ENCODE measurements around the gene GCNA.
"Not testable (repeated sequence)": the region's sequence is repeated elsewhere in the genome, so short reads cannot be mapped to it uniquely, and the experiment has no call there.

Gene GCNA

GRCh38 chrX:71632923-71633657, 54.9 kb downstream of the GCNA start:
- Mint-ChIP-seq H3K4me1 (ENCODE audit: low read depth) (peaks cover 23% of the 10 kb centered on the region), H3K4me3 (no peak overlapping the region), H3K36me3 (ENCODE audit: low read depth) (no peaks in the 10 kb centered on the region), H3K27me3 (ENCODE audit: low read depth) (no peaks in the 10 kb centered on the region), H3K27ac (no peak overlapping the region), H3K9me3 (no peaks in the 10 kb centered on the region)

DNA sequence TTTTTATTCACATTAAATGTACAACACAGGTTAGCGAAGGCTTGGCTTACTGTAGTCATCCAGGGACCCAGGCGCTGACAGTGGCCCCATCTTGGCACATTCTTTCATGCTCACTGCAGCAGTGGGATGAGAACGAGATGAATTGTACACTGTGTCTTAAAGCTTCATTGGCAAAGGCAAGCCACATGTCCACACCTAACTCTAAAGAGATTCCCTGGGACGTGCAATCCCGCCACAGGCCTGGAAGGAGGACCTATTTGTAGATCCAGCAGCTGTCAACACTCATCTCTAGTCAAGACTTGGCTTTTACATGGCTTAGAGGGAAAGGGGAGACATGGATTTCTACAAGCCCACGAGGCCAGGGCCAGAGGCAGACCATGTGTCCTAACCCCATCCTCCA, 56.1 kb downstream of the GCNA start:
- Mint-ChIP-seq H3K36me3 (ENCODE audit: low read depth) (no peaks in the 10 kb centered on the region), H3K4me1 (ENCODE audit: low read depth) (peaks cover 20% of the 10 kb centered on the region), H3K27ac (no peak overlapping the region), H3K4me3 (no peak overlapping the region), H3K9me3 (no peaks in the 10 kb centered on the region), H3K27me3 (ENCODE audit: low read depth) (no peaks in the 10 kb centered on the region)

- Mint-ChIP-seq H3K4me3 (peak overlapping the region; percentile 4), H3K27me3 (ENCODE audit: low read depth) (no peaks in the 10 kb centered on the region), H3K27ac (peak overlapping the region; percentile 73), H3K4me1 (ENCODE audit: low read depth) (peaks cover 20% of the 10 kb centered on the region), H3K9me3 (no peaks in the 10 kb centered on the region), H3K36me3 (ENCODE audit: low read depth) (peaks cover 3% of the 10 kb centered on the region)
These were observed 58.4 kb downstream of the GCNA start for GRCh38 chrX:71636438-71637252.

GRCh38 chrX:71637253-71637618, 59.0 kb downstream of the GCNA start:
- Mint-ChIP-seq H3K27ac (peak overlapping the region; percentile 73), H3K4me1 (ENCODE audit: low read depth) (peaks cover 20% of the 10 kb centered on the region), H3K36me3 (ENCODE audit: low read depth) (peaks cover 3% of the 10 kb centered on the region), H3K27me3 (ENCODE audit: low read depth) (no peaks in the 10 kb centered on the region), H3K9me3 (no peaks in the 10 kb centered on the region), H3K4me3 (peak overlapping the region; percentile 4)

DNA sequence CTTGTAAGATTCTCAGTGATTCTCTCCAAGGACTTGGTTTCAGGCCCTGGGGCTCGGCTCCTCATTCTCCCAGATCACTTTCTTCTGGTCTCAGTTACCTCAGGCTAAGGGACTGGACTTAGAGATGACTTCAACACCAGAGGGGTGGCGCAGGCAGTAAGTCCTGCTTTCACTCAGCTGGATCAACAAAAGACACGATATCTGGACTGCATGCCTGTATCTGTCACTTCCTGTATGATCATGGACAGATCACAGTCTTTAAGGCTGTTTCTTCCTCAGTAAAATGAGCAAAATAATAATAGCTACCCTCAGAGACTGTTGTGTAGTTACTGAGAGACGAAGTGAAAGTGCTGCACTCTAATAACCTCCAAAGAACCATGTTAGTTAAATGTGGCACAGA, 59.6 kb downstream of the GCNA start:
- Mint-ChIP-seq H3K27me3 (ENCODE audit: low read depth) (no peaks in the 10 kb centered on the region), H3K4me1 (ENCODE audit: low read depth) (peaks cover 20% of the 10 kb centered on the region), H3K4me3 (no peak overlapping the region), H3K27ac (no peak overlapping the region), H3K9me3 (no peaks in the 10 kb centered on the region), H3K36me3 (ENCODE audit: low read depth) (peaks cover 3% of the 10 kb centered on the region)

DNA sequence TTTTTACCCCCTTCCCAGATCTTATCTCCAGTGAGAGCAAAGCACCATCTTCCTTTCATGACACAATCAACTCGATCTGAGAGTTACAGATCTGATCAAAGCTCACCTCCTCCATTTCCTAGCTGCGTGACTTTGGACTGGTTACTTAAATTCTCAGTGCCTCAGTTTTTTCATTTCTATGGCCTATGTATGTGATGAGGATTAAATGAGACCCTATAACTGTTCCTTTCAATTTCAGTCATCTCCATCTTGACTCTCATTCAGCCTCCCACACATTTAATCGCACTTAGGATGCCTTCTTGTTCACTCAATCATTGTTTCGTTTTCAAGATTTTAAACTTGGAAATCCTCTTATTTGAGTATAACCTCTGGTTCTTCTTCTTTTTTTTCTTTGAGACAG, 60.2 kb downstream of the GCNA start:
- Mint-ChIP-seq H3K9me3 (no peaks in the 10 kb centered on the region), H3K4me3 (no peak overlapping the region), H3K27me3 (ENCODE audit: low read depth) (no peaks in the 10 kb centered on the region), H3K27ac (no peak overlapping the region), H3K4me1 (ENCODE audit: low read depth) (peaks cover 17% of the 10 kb centered on the region), H3K36me3 (ENCODE audit: low read depth) (peaks cover 4% of the 10 kb centered on the region)

GRCh38 chrX:71640002-71640401, 61.8 kb downstream of the GCNA start:
- Mint-ChIP-seq H3K4me1 (ENCODE audit: low read depth) (peaks cover 17% of the 10 kb centered on the region), H3K4me3 (no peak overlapping the region), H3K27me3 (ENCODE audit: low read depth) (no peaks in the 10 kb centered on the region), H3K27ac (no peak overlapping the region), H3K36me3 (ENCODE audit: low read depth) (peaks cover 4% of the 10 kb centered on the region), H3K9me3 (no peaks in the 10 kb centered on the region)

GRCh38 chrX:71644406-71644805, 66.2 kb downstream of the GCNA start:
- H3K27me3 Mint-ChIP-seq (ENCODE audit: low read depth); H3K27ac Mint-ChIP-seq; H3K36me3 Mint-ChIP-seq (ENCODE audit: low read depth); H3K4me3 Mint-ChIP-seq; H3K4me1 Mint-ChIP-seq (ENCODE audit: low read depth); H3K9me3 Mint-ChIP-seq: not testable (repeated sequence)

DNA sequence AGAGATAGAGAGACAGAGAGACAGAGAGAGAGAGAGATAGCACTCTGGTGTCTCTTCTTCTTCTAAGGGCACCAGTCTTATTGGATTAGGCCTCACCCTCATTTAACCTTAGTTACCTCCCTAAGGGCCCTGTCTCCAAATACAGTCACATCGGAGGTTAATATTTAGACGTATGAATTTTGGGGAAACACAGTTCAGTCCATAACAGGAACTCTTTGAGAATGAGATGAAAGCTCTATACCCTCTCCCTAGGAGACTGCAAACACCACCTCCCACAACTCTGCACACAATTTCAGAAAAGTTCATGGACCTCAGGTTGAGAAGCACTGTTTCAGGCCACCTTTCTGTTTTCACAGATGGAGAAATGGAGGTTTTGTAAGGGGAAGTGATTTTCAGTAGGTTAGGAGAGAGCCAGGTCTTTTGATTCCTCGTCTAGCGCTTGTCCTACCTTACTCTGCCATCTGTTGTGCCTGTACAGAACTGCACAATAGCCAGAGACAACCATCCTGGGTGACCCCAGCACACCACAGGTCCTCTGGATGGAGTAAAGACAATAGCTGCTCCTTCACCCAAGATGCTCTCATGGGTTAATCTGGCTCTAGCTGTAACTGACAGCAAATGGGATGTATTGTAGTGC, 72.2 kb downstream of the GCNA start:
- H3K9me3 Mint-ChIP-seq: no peaks in the 10 kb centered on the region
- H3K4me1 Mint-ChIP-seq (ENCODE audit: low read depth): peaks cover 18% of the 10 kb centered on the region
- no peaks in the 10 kb centered on the region for H3K36me3 Mint-ChIP-seq (ENCODE audit: low read depth)
- no peak overlapping the region for H3K4me3 Mint-ChIP-seq
- H3K27me3 Mint-ChIP-seq (ENCODE audit: low read depth): peaks cover 4% of the 10 kb centered on the region
- no peak overlapping the region for H3K27ac Mint-ChIP-seq

DNA sequence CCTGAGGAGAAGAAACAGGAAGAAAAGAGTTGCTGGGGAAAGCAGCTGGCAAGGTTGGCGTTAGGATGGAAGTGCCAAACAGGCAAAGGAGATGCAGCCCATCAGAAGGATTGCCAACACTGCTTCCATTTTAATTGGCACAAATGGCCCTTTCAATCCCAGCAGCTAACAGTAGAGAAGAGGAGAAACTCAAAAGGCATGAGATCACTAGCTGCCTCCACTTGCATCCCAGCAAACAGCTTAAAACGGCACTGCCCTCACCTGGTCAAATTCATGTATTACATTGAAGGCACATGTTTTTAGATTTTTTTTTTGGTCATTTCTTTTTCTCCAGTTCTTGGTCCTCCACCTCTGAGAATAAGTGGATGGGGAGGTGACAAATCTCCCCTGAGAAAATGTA, 74.2 kb downstream of the GCNA start:
- Mint-ChIP-seq H3K27me3 (ENCODE audit: low read depth) (peaks cover 12% of the 10 kb centered on the region), H3K27ac (no peak overlapping the region), H3K9me3 (no peaks in the 10 kb centered on the region), H3K4me3 (no peak overlapping the region), H3K4me1 (ENCODE audit: low read depth) (peaks cover 23% of the 10 kb centered on the region), H3K36me3 (ENCODE audit: low read depth) (no peaks in the 10 kb centered on the region)

DNA sequence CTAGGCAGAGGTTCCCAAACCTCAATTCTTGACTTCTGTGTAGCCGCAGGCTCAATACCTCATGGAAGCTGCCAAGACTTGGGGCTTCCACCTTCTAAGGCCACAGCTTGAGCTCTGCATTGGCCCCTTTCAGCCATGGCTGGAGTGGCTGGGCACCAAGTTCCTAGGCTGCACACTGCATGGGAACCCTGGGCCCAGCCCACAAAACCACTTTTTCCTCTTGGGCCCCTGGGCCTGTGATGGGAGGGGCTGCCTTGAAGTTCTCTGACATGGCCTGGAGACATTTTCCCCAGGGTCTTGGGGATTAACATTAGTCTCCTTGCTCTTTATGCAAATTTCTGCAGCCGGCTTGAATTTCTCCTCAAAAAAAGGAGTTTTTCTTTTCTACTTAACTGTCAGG, 75.1 kb downstream of the GCNA start:
- H3K27me3 Mint-ChIP-seq (ENCODE audit: low read depth): peaks cover 12% of the 10 kb centered on the region
- H3K27ac Mint-ChIP-seq: no peak overlapping the region
- no peaks in the 10 kb centered on the region for H3K9me3 Mint-ChIP-seq
- H3K4me3 Mint-ChIP-seq: no peak overlapping the region
- peaks cover 23% of the 10 kb centered on the region for H3K4me1 Mint-ChIP-seq (ENCODE audit: low read depth)
- H3K36me3 Mint-ChIP-seq (ENCODE audit: low read depth): no peaks in the 10 kb centered on the region

DNA sequence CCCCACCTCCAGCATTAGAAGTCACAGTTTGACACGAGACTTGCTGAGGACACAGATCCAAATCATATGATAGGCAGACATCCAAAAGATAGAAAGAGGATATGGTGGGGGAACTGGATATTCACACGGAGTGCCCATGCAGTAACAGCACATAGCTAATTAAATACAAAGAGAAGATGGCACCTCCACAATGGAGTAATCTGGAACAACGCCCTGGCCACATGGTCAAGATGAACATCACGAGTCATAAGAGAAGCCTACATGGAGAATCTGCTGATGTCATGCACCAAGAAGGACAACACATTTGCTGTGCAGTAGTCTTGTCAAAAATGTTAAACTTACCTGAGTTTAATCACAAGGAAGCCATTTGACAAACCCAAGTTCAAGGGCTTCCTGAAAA, 79.0 kb downstream of the GCNA start:
- H3K4me1 Mint-ChIP-seq (ENCODE audit: low read depth): peaks cover 7% of the 10 kb centered on the region
- H3K36me3 Mint-ChIP-seq (ENCODE audit: low read depth): no peaks in the 10 kb centered on the region
- H3K9me3 Mint-ChIP-seq: no peaks in the 10 kb centered on the region
- no peak overlapping the region for H3K4me3 Mint-ChIP-seq
- H3K27ac Mint-ChIP-seq: no peak overlapping the region
- H3K27me3 Mint-ChIP-seq (ENCODE audit: low read depth): peaks cover 12% of the 10 kb centered on the region

GRCh38 chrX:71659342-71659741, 81.1 kb downstream of the GCNA start:
- H3K27me3 Mint-ChIP-seq (ENCODE audit: low read depth): peaks cover 11% of the 10 kb centered on the region
- no peaks in the 10 kb centered on the region for H3K9me3 Mint-ChIP-seq
- H3K4me1 Mint-ChIP-seq (ENCODE audit: low read depth): peaks cover 19% of the 10 kb centered on the region
- no peak overlapping the region for H3K4me3 Mint-ChIP-seq
- H3K36me3 Mint-ChIP-seq (ENCODE audit: low read depth): no peaks in the 10 kb centered on the region
- H3K27ac Mint-ChIP-seq: no peak overlapping the region

DNA sequence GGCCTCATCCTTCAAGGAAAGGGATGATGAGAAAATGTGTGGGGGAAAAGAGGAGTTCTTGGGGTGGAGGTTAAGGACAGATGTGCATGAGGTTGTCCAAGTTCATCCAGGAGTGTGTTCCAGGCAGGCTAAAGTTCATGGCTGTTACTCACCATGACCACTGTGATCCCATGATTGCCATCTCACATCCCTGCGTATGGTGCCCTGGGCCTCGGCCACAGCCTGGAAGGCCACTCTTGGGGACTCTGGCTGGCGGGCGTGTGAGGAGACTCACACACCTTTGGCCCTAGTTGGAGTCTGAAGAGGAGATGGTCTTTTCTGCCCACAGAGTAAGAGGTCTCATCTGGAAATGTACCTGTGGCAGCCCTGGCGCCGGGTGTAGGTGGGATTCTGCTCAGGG, 81.7 kb downstream of the GCNA start:
- Mint-ChIP-seq H3K27me3 (ENCODE audit: low read depth) (peaks cover 8% of the 10 kb centered on the region), H3K4me3 (no peak overlapping the region), H3K27ac (no peak overlapping the region), H3K4me1 (ENCODE audit: low read depth) (peaks cover 19% of the 10 kb centered on the region), H3K9me3 (no peaks in the 10 kb centered on the region), H3K36me3 (ENCODE audit: low read depth) (no peaks in the 10 kb centered on the region)
